Suprapubic skin (tissue), 4 donors: ENCODE measurements around the gene KLRF2. TPM values are rescaled to one million over a fixed set of nuclear protein-coding genes. Genes with fewer than 3 reads are reported as not detected.

Source experiments
- DNase-seq, 2 donors: peaks; one replicate each; pipeline ENCODE4 v3.0.0-alpha.2; 2019; ENCODE audit warnings: low spot score in 2 of 2
- H3K27ac ChIP-seq: fragments of 200-600 bp; sonication (generic); one replicate; pipeline ENCODE4 v1.5.1; 2019
- H3K27me3 ChIP-seq: fragments of 200-600 bp; sonication (generic); one replicate; pipeline ENCODE4 v1.5.1; 2019
- H3K36me3 ChIP-seq: fragments of 200-600 bp; sonication (generic); one replicate; pipeline ENCODE4 v1.5.1; 2019
- H3K4me1 ChIP-seq: fragments of 200-600 bp; sonication (generic); one replicate; pipeline ENCODE4 v1.5.1; 2019
- H3K4me3 ChIP-seq: fragments of 200-600 bp; sonication (generic); one replicate; pipeline ENCODE4 v1.5.1; 2019; ENCODE audit warnings: mild to moderate bottlenecking
- H3K9me3 ChIP-seq: fragments of 200-600 bp; sonication (generic); one replicate; pipeline ENCODE4 v1.5.1; 2019
- EP300 ChIP-seq: sonication (generic); formaldehyde crosslinking; IDR thresholded peaks from one replicate; pipeline ENCODE4 v1.6.1; 2017; ENCODE audit warnings: antibody characterized with exemption
- POLR2A ChIP-seq, 2 donors: fragments of 450-650 bp; IDR thresholded peaks; one replicate each; pipeline ENCODE4 v1.6.1; 2017; ENCODE audit warnings: antibody characterized with exemption in 2 of 2, mild to moderate bottlenecking in 2 of 2, moderate library complexity in 2 of 2
- POLR2AphosphoS5 ChIP-seq, 3 donors: sonication (generic); formaldehyde crosslinking; IDR thresholded peaks; one replicate each; pipeline ENCODE4 v1.6.1; 2017; ENCODE audit warnings: antibody characterized with exemption in 3 of 3
- WGBS: methylation state at CpG from one replicate; pipeline ENCODE4 v1.1.5; 2018; 5-methylcytosine and 5-hydroxymethylcytosine counted together
- total RNA-seq, 4 donors: library from RNA; depleted of rRNA; stranded (reverse); fragments of >200 nt; gene quantifications; one replicate each; pipeline ENCODE4 v1.1.0, GENCODE V29; 2016
- TF ChIP-seq, protein P1 (sequence below), 2 donors: fragments of 200-600 bp in 1 of 2; fragments of 450-650 bp in 1 of 2; sonication (generic) in 1 of 2; IDR thresholded peaks; one replicate each; pipeline ENCODE4 v1.5.1; 2016 to 2019; ENCODE audit warnings: antibody characterized with exemption in 2 of 2, mild to moderate bottlenecking in 1 of 2, moderate library complexity in 1 of 2

KLRF2 gene
- total RNA-seq, 4 donors from 2014 or later = not detected

DNA sequence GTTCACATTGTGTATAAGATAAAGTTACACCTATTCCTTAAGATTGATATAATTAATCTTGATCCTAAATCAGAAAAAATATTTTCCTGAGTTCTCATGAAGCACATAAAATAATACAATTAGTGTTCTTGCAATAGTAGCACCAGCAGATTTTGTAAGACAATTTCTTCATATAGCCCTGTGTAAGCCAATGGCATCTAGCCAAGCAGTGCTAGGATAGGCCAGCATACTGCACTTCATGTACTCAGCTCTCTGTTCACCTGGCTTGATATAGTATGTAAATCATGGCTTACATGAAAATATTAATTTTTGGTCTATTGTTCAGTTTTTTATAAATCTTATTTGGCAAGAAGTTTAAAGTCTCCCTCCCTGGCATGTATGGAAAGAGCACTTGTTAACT, 1.9 kb downstream of the KLRF2 start:
- H3K4me1 ChIP-seq = peaks cover 14% of the 10 kb centered on the region
- no peaks in the 10 kb centered on the region for H3K9me3 ChIP-seq
- TF ChIP-seq POLR2A (IDR thresholded peaks at IDR 0.05) (no peak), POLR2AphosphoS5 (IDR thresholded peaks at IDR 0.05) (no peak), EP300 (no peak)
- TF ChIP-seq, protein P1, sequence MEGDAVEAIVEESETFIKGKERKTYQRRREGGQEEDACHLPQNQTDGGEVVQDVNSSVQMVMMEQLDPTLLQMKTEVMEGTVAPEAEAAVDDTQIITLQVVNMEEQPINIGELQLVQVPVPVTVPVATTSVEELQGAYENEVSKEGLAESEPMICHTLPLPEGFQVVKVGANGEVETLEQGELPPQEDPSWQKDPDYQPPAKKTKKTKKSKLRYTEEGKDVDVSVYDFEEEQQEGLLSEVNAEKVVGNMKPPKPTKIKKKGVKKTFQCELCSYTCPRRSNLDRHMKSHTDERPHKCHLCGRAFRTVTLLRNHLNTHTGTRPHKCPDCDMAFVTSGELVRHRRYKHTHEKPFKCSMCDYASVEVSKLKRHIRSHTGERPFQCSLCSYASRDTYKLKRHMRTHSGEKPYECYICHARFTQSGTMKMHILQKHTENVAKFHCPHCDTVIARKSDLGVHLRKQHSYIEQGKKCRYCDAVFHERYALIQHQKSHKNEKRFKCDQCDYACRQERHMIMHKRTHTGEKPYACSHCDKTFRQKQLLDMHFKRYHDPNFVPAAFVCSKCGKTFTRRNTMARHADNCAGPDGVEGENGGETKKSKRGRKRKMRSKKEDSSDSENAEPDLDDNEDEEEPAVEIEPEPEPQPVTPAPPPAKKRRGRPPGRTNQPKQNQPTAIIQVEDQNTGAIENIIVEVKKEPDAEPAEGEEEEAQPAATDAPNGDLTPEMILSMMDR (IDR thresholded peaks at IDR 0.05) = no peak
- no peak overlapping the region for H3K27ac ChIP-seq
- no peaks in the 10 kb centered on the region for H3K36me3 ChIP-seq
- no peaks in the 10 kb centered on the region for H3K27me3 ChIP-seq
- H3K4me3 ChIP-seq = no peak overlapping the region
- DNase-seq = no peak

DNA sequence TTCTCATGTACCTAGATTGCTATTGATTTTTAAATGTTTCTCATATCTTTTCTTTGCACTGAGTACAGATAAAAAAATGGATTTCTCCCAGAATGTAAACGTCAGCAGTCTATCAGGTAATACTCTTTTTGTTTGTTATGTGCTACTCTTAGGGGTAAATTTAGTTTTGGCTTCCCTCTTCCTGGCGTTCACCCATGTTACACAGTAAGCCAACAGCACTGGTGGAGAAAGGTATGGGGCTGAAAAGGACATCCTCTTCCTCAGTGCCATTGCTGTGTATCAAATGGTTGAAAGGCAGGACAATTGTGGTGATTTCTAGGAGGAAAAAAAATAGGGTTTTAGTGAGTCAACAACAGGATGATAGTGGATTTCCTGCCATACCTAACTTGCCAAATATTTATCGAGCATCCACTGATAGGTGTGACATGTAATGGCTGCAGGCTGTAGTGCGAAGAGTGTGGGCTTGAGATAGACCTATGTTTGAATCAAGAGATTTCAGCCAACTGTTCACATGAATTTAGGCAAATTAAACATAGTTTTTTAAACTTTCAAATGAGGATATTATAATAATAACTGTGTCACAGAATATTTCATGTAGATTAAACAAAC, 7.5 kb downstream of the KLRF2 start:
- Histone ChIP-seq H3K4me1 (peaks cover 4% of the 10 kb centered on the region), H3K4me3 (no peak overlapping the region), H3K27me3 (no peaks in the 10 kb centered on the region), H3K36me3 (no peaks in the 10 kb centered on the region), H3K9me3 (no peaks in the 10 kb centered on the region), H3K27ac (no peak overlapping the region)
- TF ChIP-seq EP300 = no peak
- no peak for TF ChIP-seq POLR2A (IDR thresholded peaks at IDR 0.05)
- TF ChIP-seq POLR2AphosphoS5 (IDR thresholded peaks at IDR 0.05) = no peak
- TF ChIP-seq, protein P1 (IDR thresholded peaks at IDR 0.05) = no peak
- WGBS = 48% methylated on average over 4 of the region's 4 CpGs
- no peak for DNase-seq

DNA sequence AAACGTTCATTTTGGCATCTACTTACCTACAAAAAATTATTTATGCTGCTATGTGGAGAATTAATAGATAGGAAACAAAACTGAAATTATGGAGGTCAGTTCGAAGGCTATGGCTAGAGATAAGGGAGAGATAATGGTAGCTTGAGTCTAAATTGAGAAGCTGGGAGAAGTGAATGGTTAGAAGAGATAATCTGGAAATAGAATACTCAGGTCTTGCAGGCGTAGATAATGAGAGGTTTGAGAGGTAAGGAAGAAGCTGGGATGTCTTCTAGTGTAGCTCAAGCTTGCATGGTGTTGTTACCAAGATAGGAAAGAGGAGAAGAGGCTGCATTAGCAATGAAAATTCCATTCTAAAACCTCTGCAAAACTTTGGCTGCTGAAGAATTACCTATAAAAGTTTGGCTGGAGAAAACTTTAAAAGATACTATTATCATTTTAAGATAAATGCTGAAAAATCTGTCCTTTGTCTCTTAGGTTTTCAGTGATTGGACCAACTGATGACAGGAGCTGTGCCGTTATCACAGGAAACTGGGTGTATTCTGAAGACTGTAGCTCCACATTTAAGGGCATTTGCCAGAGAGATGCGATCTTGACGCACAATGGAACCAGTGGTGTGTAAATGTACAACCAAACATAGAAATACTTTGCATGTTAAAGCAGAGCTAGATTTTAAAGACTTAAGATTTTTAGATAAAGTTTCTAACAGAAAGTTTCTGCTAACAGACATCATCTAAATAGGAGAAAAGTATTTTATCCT, 14.1 kb downstream of the KLRF2 start:
- Histone ChIP-seq H3K9me3 (no peaks in the 10 kb centered on the region), H3K36me3 (no peaks in the 10 kb centered on the region), H3K4me1 (peaks cover 5% of the 10 kb centered on the region), H3K27me3 (no peaks in the 10 kb centered on the region), H3K27ac (no peak overlapping the region), H3K4me3 (no peak overlapping the region)
- TF ChIP-seq POLR2AphosphoS5 (IDR thresholded peaks at IDR 0.05) (no peak), POLR2A (IDR thresholded peaks at IDR 0.05) (no peak), EP300 (no peak)
- TF ChIP-seq, protein P1 (IDR thresholded peaks at IDR 0.05) = no peak
- DNase-seq = no peak
- 58% methylated on average over 6 of the region's 6 CpGs for WGBS

DNA sequence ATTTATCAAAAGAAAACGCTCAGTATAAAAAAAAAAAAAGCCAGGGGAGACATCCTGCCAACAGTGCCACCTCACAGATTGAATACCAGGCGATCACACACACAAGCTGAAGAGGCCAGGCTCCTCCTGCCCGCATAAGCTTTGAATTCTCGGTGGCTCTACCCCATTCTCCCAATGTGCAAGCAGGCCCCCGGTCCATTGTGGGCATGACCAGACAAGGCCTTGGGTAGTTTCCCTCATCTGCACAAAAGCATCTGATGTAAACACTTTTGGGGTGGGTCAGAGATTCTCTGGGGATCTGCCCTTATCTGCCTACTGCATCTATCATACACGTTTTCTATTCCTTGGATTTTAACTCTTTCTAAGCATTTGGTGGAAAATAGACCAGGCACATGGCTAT, 16.2 kb downstream of the KLRF2 start:
- no peak for TF ChIP-seq POLR2A (IDR thresholded peaks at IDR 0.05)
- no peaks in the 10 kb centered on the region for H3K27me3 ChIP-seq
- 53% methylated on average over 6 of the region's 6 CpGs for WGBS
- H3K36me3 ChIP-seq = no peaks in the 10 kb centered on the region
- H3K27ac ChIP-seq = no peak overlapping the region
- H3K9me3 ChIP-seq = peaks cover 5% of the 10 kb centered on the region
- no peak for DNase-seq
- no peak overlapping the region for H3K4me3 ChIP-seq
- H3K4me1 ChIP-seq = peaks cover 5% of the 10 kb centered on the region

DNA sequence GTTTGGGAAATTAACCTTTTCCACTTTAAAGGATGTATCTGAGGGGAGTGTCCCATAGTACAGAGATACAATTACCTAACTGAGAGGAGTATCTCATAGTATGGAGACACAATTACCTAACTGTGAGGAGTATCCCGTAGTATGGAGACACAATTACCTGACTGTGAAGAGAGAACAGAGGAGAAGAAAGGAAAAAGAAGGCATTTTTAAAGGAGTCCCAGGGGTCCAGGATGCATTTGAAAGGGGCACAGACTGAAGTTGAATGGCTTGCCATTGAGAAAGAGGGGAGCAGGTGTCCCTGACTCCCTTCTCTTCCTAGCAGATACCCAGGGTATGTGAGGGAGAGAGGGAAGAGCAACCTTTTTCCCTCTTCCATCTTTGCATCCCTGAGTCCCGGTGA, 17.9 kb downstream of the KLRF2 start:
- Histone ChIP-seq H3K4me1 (peaks cover 5% of the 10 kb centered on the region), H3K27ac (no peak overlapping the region), H3K4me3 (no peak overlapping the region), H3K36me3 (no peaks in the 10 kb centered on the region), H3K9me3 (peaks cover 7% of the 10 kb centered on the region), H3K27me3 (no peaks in the 10 kb centered on the region)
- 85% methylated on average over 2 of the region's 2 CpGs for WGBS
- TF ChIP-seq EP300 (no peak), POLR2A (IDR thresholded peaks at IDR 0.05) (no peak), POLR2AphosphoS5 (IDR thresholded peaks at IDR 0.05) (no peak)
- TF ChIP-seq, protein P1 (IDR thresholded peaks at IDR 0.05) = no peak
- no peak for DNase-seq
